WTC11 (cell line): Measurements from ENCODE around the gene DTNA.

Experiments
- JUN ChIP-seq: sonication (generic); formaldehyde crosslinking; IDR thresholded peaks from 2 replicates; pipeline ENCODE4 v1.8.0; 2023; ENCODE audit warnings: mild to moderate bottlenecking, missing genetic modification reagents
- ZSCAN18 ChIP-seq: fragments of 250-450 bp; sonication (Bioruptor Pico); IDR thresholded peaks from 2 replicates; pipeline ENCODE4 v2.1.2; 2022; ENCODE audit warnings: mild to moderate bottlenecking, moderate library complexity
- TF ChIP-seq, protein P1 (sequence below): fragments of 200-600 bp; IDR thresholded peaks from 2 replicates; pipeline ENCODE4 v1.8.0; 2022; ENCODE audit warnings: antibody characterized with exemption

- TF ChIP-seq, protein P1, sequence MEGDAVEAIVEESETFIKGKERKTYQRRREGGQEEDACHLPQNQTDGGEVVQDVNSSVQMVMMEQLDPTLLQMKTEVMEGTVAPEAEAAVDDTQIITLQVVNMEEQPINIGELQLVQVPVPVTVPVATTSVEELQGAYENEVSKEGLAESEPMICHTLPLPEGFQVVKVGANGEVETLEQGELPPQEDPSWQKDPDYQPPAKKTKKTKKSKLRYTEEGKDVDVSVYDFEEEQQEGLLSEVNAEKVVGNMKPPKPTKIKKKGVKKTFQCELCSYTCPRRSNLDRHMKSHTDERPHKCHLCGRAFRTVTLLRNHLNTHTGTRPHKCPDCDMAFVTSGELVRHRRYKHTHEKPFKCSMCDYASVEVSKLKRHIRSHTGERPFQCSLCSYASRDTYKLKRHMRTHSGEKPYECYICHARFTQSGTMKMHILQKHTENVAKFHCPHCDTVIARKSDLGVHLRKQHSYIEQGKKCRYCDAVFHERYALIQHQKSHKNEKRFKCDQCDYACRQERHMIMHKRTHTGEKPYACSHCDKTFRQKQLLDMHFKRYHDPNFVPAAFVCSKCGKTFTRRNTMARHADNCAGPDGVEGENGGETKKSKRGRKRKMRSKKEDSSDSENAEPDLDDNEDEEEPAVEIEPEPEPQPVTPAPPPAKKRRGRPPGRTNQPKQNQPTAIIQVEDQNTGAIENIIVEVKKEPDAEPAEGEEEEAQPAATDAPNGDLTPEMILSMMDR: no peak
- no peak for TF ChIP-seq JUN
- TF ChIP-seq ZSCAN18 (CRISPR knock-in tag): no peak
Measured at GRCh38 chr18:34695310-34695709, 14.8 kb upstream of the DTNA start.
